ENCODE measurements around the gene SLC7A4.
"Not testable (repeated sequence)": the region's sequence is repeated elsewhere in the genome, so short reads cannot be mapped to it uniquely, and the experiment has no call there.

Gene SLC7A4

GRCh38 chr22:21014202-21014725 is 18.1 kb downstream of the SLC7A4 start:
- H3K4me3 ChIP-seq (ENCODE audit: low read depth, low read length): peak overlapping the region; percentile 55
- no peak for TF ChIP-seq CTCF (IDR thresholded peaks at IDR 0.05; ENCODE audit: low read depth, low read length)
- DNase-seq (ENCODE audit: low read depth, low spot score): peak; percentile 91
- in situ Hi-C loops (cut with HindIII; ENCODE audit: low sequenced_read_pairs): no loop called here

- in situ Hi-C loops (cut with HindIII; ENCODE audit: low sequenced_read_pairs): no loop called here
- no peak for DNase-seq (ENCODE audit: low read depth, low spot score)
- no peak for TF ChIP-seq CTCF (IDR thresholded peaks at IDR 0.05; ENCODE audit: low read depth, low read length)
- H3K4me3 ChIP-seq (ENCODE audit: low read depth, low read length): peak overlapping the region; percentile 55
These were observed 18.6 kb downstream of the SLC7A4 start for GRCh38 chr22:21013657-21014201.

GRCh38 chr22:21012446-21013407 is 19.6 kb downstream of the SLC7A4 start:
- in situ Hi-C loops (cut with HindIII; ENCODE audit: low sequenced_read_pairs): no loop called here
- TF ChIP-seq CTCF (IDR thresholded peaks at IDR 0.05; ENCODE audit: low read depth, low read length): no peak
- DNase-seq (ENCODE audit: low read depth, low spot score): no peak
- H3K4me3 ChIP-seq (ENCODE audit: low read depth, low read length): no peak overlapping the region

GRCh38 chr22:21010426-21011113 is 21.8 kb downstream of the SLC7A4 start:
- no peak for TF ChIP-seq CTCF (IDR thresholded peaks at IDR 0.05; ENCODE audit: low read depth, low read length)
- in situ Hi-C loops (cut with HindIII; ENCODE audit: low sequenced_read_pairs): no loop called here
- no peak for DNase-seq (ENCODE audit: low read depth, low spot score)
- H3K4me3 ChIP-seq (ENCODE audit: low read depth, low read length): no peak overlapping the region

GRCh38 chr22:21009638-21010425 is 22.5 kb downstream of the SLC7A4 start:
- no peak overlapping the region for H3K4me3 ChIP-seq (ENCODE audit: low read depth, low read length)
- in situ Hi-C loops (cut with HindIII; ENCODE audit: low sequenced_read_pairs): no loop called here
- no peak for TF ChIP-seq CTCF (IDR thresholded peaks at IDR 0.05; ENCODE audit: low read depth, low read length)
- peak; percentile 51 for DNase-seq (ENCODE audit: low read depth, low spot score)

GRCh38 chr22:21009208-21009607 is 23.2 kb downstream of the SLC7A4 start:
- H3K4me3 ChIP-seq (ENCODE audit: low read depth, low read length); DNase-seq (ENCODE audit: low read depth, low spot score); in situ Hi-C loops (cut with HindIII; ENCODE audit: low sequenced_read_pairs): not testable (repeated sequence)

Data from astrocyte of the spinal cord (primary cell).